H1 (cell line): ENCODE data around the gene JAKMIP1. TPM values are rescaled to one million over a fixed set of nuclear protein-coding genes. Genes with fewer than 3 reads are reported as not detected.

Source experiments
- CTCF ChIA-PET: fragments of 300-600 bp; sonication (Branson Sonifier 250); formaldehyde crosslinking; loops from one replicate; lab custom pipeline; 2021; ENCODE audit not compliant: partially characterized antibody; lab: Charles Lee
- POLR2A ChIA-PET: fragments of 300-600 bp; sonication (Branson Sonifier 250); formaldehyde crosslinking; loops from one replicate; lab custom pipeline; 2021; ENCODE audit warnings: inconsistent platforms; ENCODE audit not compliant: partially characterized antibody; lab: Charles Lee
- DNase-seq, 2 experiments: peaks; one replicate each; pipeline versions ENCODE4 v3.0.0 to v3.0.0-alpha.2; 2010 to 2022; ENCODE audit warnings: low spot score in 2 of 2, low read depth in 1 of 2, mixed read lengths in 1 of 2
- FAIRE-seq: peaks from 2 replicates; lab custom pipeline; 2011; peaks lifted over from hg19 to GRCh38; lab: Jason Lieb, UNC
- H2AFZ ChIP-seq: 2 replicates; pipeline ENCODE4 v1.8.1; 2012; ENCODE audit warnings: low read length, inconsistent platforms
- H2AK5ac ChIP-seq: 2 replicates; pipeline ENCODE4 v1.6.1; 2013; ENCODE audit warnings: low read depth, low read length
- H2BK120ac ChIP-seq: replicated peaks from 2 replicates; pipeline ENCODE3; 2013; ENCODE audit warnings: low read depth, low read length, inconsistent platforms
- H2BK12ac ChIP-seq: 2 replicates; pipeline ENCODE4 v1.6.1; 2013; ENCODE audit warnings: low read depth, low read length
- H2BK15ac ChIP-seq: 2 replicates; pipeline ENCODE4 v1.6.1; 2013; ENCODE audit warnings: low read length
- H2BK20ac ChIP-seq: 2 replicates; pipeline ENCODE4 v1.6.1; 2013; ENCODE audit warnings: low read length
- H2BK5ac ChIP-seq: 2 replicates; pipeline ENCODE4 v1.6.1; 2013; ENCODE audit warnings: low read depth, low read length
- H3K14ac ChIP-seq: 2 replicates; pipeline ENCODE4 v1.6.1; 2013; ENCODE audit warnings: inconsistent platforms; ENCODE audit not compliant: insufficient read length
- H3K18ac ChIP-seq: 2 replicates; pipeline ENCODE4 v1.6.1; 2013; ENCODE audit warnings: low read length; ENCODE audit errors: extremely low read depth
- H3K23ac ChIP-seq: 2 replicates; pipeline ENCODE4 v1.6.1; 2013; ENCODE audit warnings: inconsistent platforms; ENCODE audit not compliant: insufficient read length
- H3K23me2 ChIP-seq: 2 replicates; pipeline ENCODE4 v1.6.1; 2013; ENCODE audit warnings: low read depth, low read length
- H3K27ac ChIP-seq: 2 replicates; pipeline ENCODE4 v1.6.1; 2011; ENCODE audit warnings: low read depth, low read length, inconsistent platforms
- H3K27me3 ChIP-seq, 4 experiments: replicated peaks in 1 of 4; 1 replicate in 1 of 4; 2 replicates in 3 of 4; pipeline versions ENCODE4 v1.6.1 to v1.8.1; 2011 to 2013; ENCODE audit warnings: low read length in 3 of 4, mild to moderate bottlenecking in 3 of 4, inconsistent platforms in 2 of 4, mixed read lengths in 2 of 4, moderate library complexity in 1 of 4; ENCODE audit not compliant: control insufficient read depth in 3 of 4, insufficient read depth in 3 of 4; ENCODE audit errors: extremely low read depth in 1 of 4
- H3K36me3 ChIP-seq, 4 experiments: 2 replicates each; pipeline versions ENCODE4 v1.6.1 to v1.8.1; 2011 to 2013; ENCODE audit warnings: mild to moderate bottlenecking in 4 of 4, low read length in 3 of 4, moderate library complexity in 2 of 4, control low read depth in 1 of 4, inconsistent platforms in 1 of 4; ENCODE audit not compliant: insufficient read depth in 4 of 4, control insufficient read depth in 2 of 4
- H3K4ac ChIP-seq: replicated peaks from 2 replicates; pipeline ENCODE3; 2013; ENCODE audit warnings: low read length, low read depth, mixed read lengths, inconsistent platforms; ENCODE audit not compliant: insufficient read length
- H3K4me1 ChIP-seq, 4 experiments: replicated peaks in 1 of 4; 1 replicate in 1 of 4; 2 replicates in 3 of 4; pipeline versions ENCODE4 v1.6.1 to v1.8.1; 2011 to 2013; ENCODE audit warnings: low read length in 3 of 4, inconsistent platforms in 2 of 4, mixed read lengths in 1 of 4; ENCODE audit not compliant: insufficient read depth in 4 of 4, control insufficient read depth in 3 of 4
- H3K4me2 ChIP-seq, 2 experiments: 2 replicates each; pipeline versions ENCODE4 v1.6.1 to v1.8.1; 2011 to 2013; ENCODE audit warnings: low read depth in 2 of 2, low read length in 2 of 2, control low read depth in 1 of 2, inconsistent platforms in 1 of 2, mild to moderate bottlenecking in 1 of 2; ENCODE audit not compliant: insufficient read depth in 1 of 2
- H3K4me3 ChIP-seq, 4 experiments: fragments of 200-600, 300-600 bp in 1 of 4; sonication (generic), shearing (Covaris generic), sonication (Bioruptor Twin) in 1 of 4; 2 replicates each; pipeline versions ENCODE4 v1.5.1 to v1.8.1; 2011 to 2016; ENCODE audit warnings: low read length in 4 of 4, low read depth in 3 of 4, control low read depth in 2 of 4, inconsistent platforms in 2 of 4, mild to moderate bottlenecking in 2 of 4, mixed read lengths in 1 of 4, moderate library complexity in 1 of 4; ENCODE audit not compliant: insufficient read depth in 2 of 4; ENCODE audit errors: extremely low read depth in 1 of 4
- H3K56ac ChIP-seq: replicated peaks from 2 replicates; pipeline ENCODE3; 2013; ENCODE audit warnings: low read depth, mild to moderate bottlenecking, mixed read lengths, low read length, inconsistent platforms; ENCODE audit not compliant: insufficient read length
- H3K79me1 ChIP-seq: 2 replicates; pipeline ENCODE4 v1.6.1; 2013; ENCODE audit warnings: low read depth, low read length, control low read depth
- H3K79me2 ChIP-seq, 2 experiments: 2 replicates each; pipeline versions ENCODE4 v1.6.1 to v1.8.1; 2012 to 2013; ENCODE audit warnings: low read length in 2 of 2, mild to moderate bottlenecking in 2 of 2, inconsistent platforms in 1 of 2; ENCODE audit not compliant: insufficient read depth in 2 of 2, control insufficient read depth in 1 of 2
- H3K9ac ChIP-seq, 4 experiments: replicated peaks in 1 of 4; 1 replicate in 1 of 4; 2 replicates in 3 of 4; pipeline versions ENCODE4 v1.6.1 to v1.8.1; 2011 to 2013; ENCODE audit warnings: low read depth in 3 of 4, low read length in 3 of 4, control low read depth in 2 of 4, mild to moderate bottlenecking in 2 of 4, moderate library complexity in 2 of 4, inconsistent platforms in 1 of 4; ENCODE audit errors: extremely low read depth in 1 of 4
- H3K9me3 ChIP-seq, 2 experiments: 2 replicates each; pipeline versions ENCODE4 v1.6.1 to v1.8.1; 2012 to 2013; ENCODE audit warnings: mild to moderate bottlenecking in 2 of 2, moderate library complexity in 2 of 2, control low read depth in 1 of 2, inconsistent platforms in 1 of 2, low read depth in 1 of 2, low read length in 1 of 2, mixed read lengths in 1 of 2; ENCODE audit not compliant: insufficient read depth in 2 of 2
- H4K20me1 ChIP-seq, 2 experiments: replicated peaks in 1 of 2; 2 replicates each; pipeline versions ENCODE3 to v1.8.1; 2011 to 2013; ENCODE audit warnings: inconsistent platforms in 2 of 2, low read length in 2 of 2, mild to moderate bottlenecking in 1 of 2; ENCODE audit not compliant: insufficient read depth in 2 of 2, control insufficient read depth in 1 of 2
- H4K5ac ChIP-seq: 2 replicates; pipeline ENCODE4 v1.6.1; 2013; ENCODE audit warnings: low read length, low read depth, mixed read lengths, inconsistent platforms; ENCODE audit not compliant: insufficient read length
- H4K8ac ChIP-seq: 2 replicates; pipeline ENCODE4 v1.8.0; 2013; ENCODE audit warnings: mild to moderate bottlenecking, moderate library complexity, low read length, inconsistent platforms; ENCODE audit not compliant: insufficient read depth; ENCODE audit errors: extremely low read depth
- H4K91ac ChIP-seq: replicated peaks from 2 replicates; pipeline ENCODE3; 2013; ENCODE audit warnings: low read length, mixed read lengths, inconsistent platforms; ENCODE audit not compliant: insufficient read length
- CBX5 ChIP-seq: fragments of 300-800, 300-1000 bp; sonication (generic); IDR thresholded peaks from 2 replicates; pipeline ENCODE4 v1.7.1; 2016; ENCODE audit warnings: antibody characterized with exemption, low read length, low read depth
- CREB1 ChIP-seq: IDR thresholded peaks from 2 replicates; pipeline ENCODE4 v1.6.1; 2012; ENCODE audit warnings: inconsistent platforms
- EGR1 ChIP-seq: IDR thresholded peaks from 2 replicates; pipeline ENCODE4 v1.6.1; 2011; ENCODE audit warnings: low read depth, low read length, borderline replicate concordance
- EP300 ChIP-seq, 2 experiments: IDR thresholded peaks; 1 replicate in 1 of 2; 2 replicates in 1 of 2; pipeline ENCODE4 v1.6.1; 2011 to 2012; ENCODE audit warnings: low read depth in 2 of 2, low read length in 2 of 2, mild to moderate bottlenecking in 2 of 2, borderline replicate concordance in 1 of 2, inconsistent platforms in 1 of 2, moderate library complexity in 1 of 2
- FOSL1 ChIP-seq: IDR thresholded peaks from 2 replicates; pipeline ENCODE4 v1.6.1; 2011; ENCODE audit warnings: mild to moderate bottlenecking, low read depth, low read length, moderate library complexity; ENCODE audit not compliant: insufficient read depth
- GTF2F1 ChIP-seq: IDR thresholded peaks from 2 replicates; pipeline ENCODE4 v1.6.1; 2012; ENCODE audit warnings: low read depth, low read length, improper control_type of control experiment, borderline replicate concordance
- HDAC2 ChIP-seq, 2 experiments: fragments of 300-600 bp in 1 of 2; sonication (generic) in 1 of 2; IDR thresholded peaks; 2 replicates each; pipeline ENCODE4 v1.6.1; 2011 to 2012; ENCODE audit warnings: low read depth in 2 of 2, low read length in 2 of 2, mild to moderate bottlenecking in 2 of 2, moderate library complexity in 2 of 2, borderline replicate concordance in 1 of 2, inconsistent platforms in 1 of 2
- NANOG ChIP-seq: IDR thresholded peaks from 2 replicates; pipeline ENCODE4 v1.6.1; 2011; ENCODE audit warnings: low read length, low read depth, mild to moderate bottlenecking, inconsistent platforms; ENCODE audit not compliant: insufficient read depth, poor library complexity, severe bottlenecking
- POLR2A ChIP-seq, 2 experiments: IDR thresholded peaks; 1 replicate in 1 of 2; 2 replicates in 1 of 2; pipeline ENCODE4 v1.6.1; 2011; ENCODE audit warnings: low read depth in 2 of 2, low read length in 2 of 2, mild to moderate bottlenecking in 2 of 2; ENCODE audit errors: control extremely low read depth in 1 of 2
- RBBP5 ChIP-seq: IDR thresholded peaks from 2 replicates; pipeline ENCODE4 v1.7.1; 2012; ENCODE audit warnings: low read depth, mild to moderate bottlenecking, inconsistent platforms, low read length, moderate library complexity, borderline replicate concordance
- SP2 ChIP-seq: IDR thresholded peaks from 2 replicates; pipeline ENCODE4 v1.6.1; 2012; ENCODE audit warnings: mild to moderate bottlenecking, low read length, inconsistent platforms
- SUZ12 ChIP-seq: fragments of 200-600 bp; sonication (generic); IDR thresholded peaks from 2 replicates; pipeline ENCODE4 v1.6.1; 2012; ENCODE audit warnings: mild to moderate bottlenecking, inconsistent platforms, low read length, moderate library complexity, mixed read lengths
- TAF1 ChIP-seq: IDR thresholded peaks from 2 replicates; pipeline ENCODE4 v1.6.1; 2011; ENCODE audit warnings: mild to moderate bottlenecking, low read depth, low read length
- YY1 ChIP-seq: IDR thresholded peaks from 2 replicates; pipeline ENCODE4 v1.6.1; 2011; ENCODE audit warnings: low read depth, mild to moderate bottlenecking, low read length
- WGBS, 2 experiments: shearing (Covaris generic) in 1 of 2; methylation state at CpG; one replicate each; pipeline versions ENCODE4 v1.1.6 to v1.1.7; 2013 to 2015; ENCODE audit warnings: low lambda C conversion rate in 2 of 2, mixed read lengths in 2 of 2, inconsistent platforms in 1 of 2, low coverage in 1 of 2, missing lambda C conversion rate in 1 of 2; ENCODE audit not compliant: insufficient replicate concordance in 2 of 2, insufficient coverage in 1 of 2, insufficient read length in 1 of 2; ENCODE audit errors: extremely low coverage in 1 of 2, missing lambda C conversion rate in 1 of 2; 5-methylcytosine and 5-hydroxymethylcytosine counted together
- polyA plus RNA-seq, 7 experiments: library from polyadenylated mRNA; depleted of rRNA in 3 of 7; stranded (reverse) in 5 of 7; unstranded in 2 of 7; fragments of >200 nt in 5 of 7; fragments of 200-250 nt in 2 of 7; gene quantifications; 1 replicate in 5 of 7; 2 replicates in 1 of 7; 4 replicates in 1 of 7; pipeline versions ENCODE4 v1.2.1 to v1.2.3, GENCODE V29; 2011 to 2013; ENCODE audit warnings: missing spikeins in 2 of 7, mixed read lengths in 2 of 7
- total RNA-seq: library from RNA; stranded (reverse); fragmentation: NEBNext Ultra II Directional; extraction: Animal tissue kit (Norgen Biotek cat#: 25700); gene quantifications from 2 replicates; pipeline ENCODE4 v1.2.1, GENCODE V29; 2021

Gene JAKMIP1
- total and polyA plus RNA-seq, 2 of the 8 experiments (the other 6 are each of a cell fraction or from before 2014, with no cell fraction given): 2.5 to 4.4 TPM

- Histone ChIP-seq H3K4me3 (no peak overlapping the region), H2BK5ac (no peak overlapping the region), H3K79me2 (no peaks in the 10 kb centered on the region), H3K79me1 (no peaks in the 10 kb centered on the region), H4K91ac (no peak overlapping the region), H3K27me3 (no peaks in the 10 kb centered on the region; a peak in 1 of 7 replicates), H4K8ac (no peak overlapping the region), H2BK15ac (0 out of 2 replicates have a peak overlapping the region, but pooled peaks have one; percentile 12), H2AK5ac (no peak overlapping the region), H3K56ac (no peak overlapping the region), H3K23me2 (no peaks in the 10 kb centered on the region), H3K23ac (no peak overlapping the region), H3K18ac (no peak overlapping the region), H3K9ac (no peak overlapping the region), H3K4ac (no peak overlapping the region), H3K4me2 (no peak overlapping the region), H2BK12ac (no peak overlapping the region), H2BK20ac (no peak overlapping the region), H4K20me1 (peaks cover 2 to 4% of the 10 kb centered on the region in 2 experiments), H3K4me1 (no peaks in the 10 kb centered on the region; a peak in 1 of 7 replicates), H2AFZ (no peak overlapping the region), H3K9me3 (no peaks in the 10 kb centered on the region), H2BK120ac (no peak overlapping the region), H3K36me3 (no peaks in the 10 kb centered on the region), H4K5ac (no peak overlapping the region), H3K27ac (no peak overlapping the region), H3K14ac (no peak overlapping the region)
- 89% methylated on average over 8 of the region's 9 CpGs; no CpG with 5 or more reads in 1 of the 2 experiments for WGBS, 2 experiments
- DNase-seq (no peak), FAIRE-seq (no peak)
- CTCF ChIA-PET: interaction anchor here (0.7 to 2.0 kb wide), 11 partner anchors 10 to 487 kb away, joined by 3 to 6 read pairs (median 3); no protein-coding TSS in a partner anchor
- POLR2A ChIA-PET: interaction anchor here (0.9 kb wide), 1 partner anchor 34 kb away, joined by 3 read pairs; no protein-coding TSS in a partner anchor
- no peak for TF ChIP-seq CREB1
- TF ChIP-seq SP2: no peak
- no peak for TF ChIP-seq FOSL1
- no peak for TF ChIP-seq EP300 (IDR thresholded peaks at IDR 0.05; ENCODE audit: borderline replicate concordance in 1 of 2, low read depth in 2 of 2, low read length in 2 of 2)
- no peak for TF ChIP-seq SUZ12
- TF ChIP-seq EGR1: no peak
- TF ChIP-seq POLR2A (IDR thresholded peaks at IDR 0.05; ENCODE audit: control extremely low read depth in 1 of 2, low read depth in 2 of 2, low read length in 2 of 2): no peak
- TF ChIP-seq CBX5: no peak
- TF ChIP-seq NANOG: no peak
- no peak for TF ChIP-seq GTF2F1
- no peak for TF ChIP-seq RBBP5
- TF ChIP-seq YY1: no peak
- TF ChIP-seq HDAC2 (IDR thresholded peaks at IDR 0.05; ENCODE audit: borderline replicate concordance in 1 of 2, low read depth in 2 of 2, low read length in 2 of 2): no peak
- TF ChIP-seq TAF1: no peak
Observed at GRCh38 chr4:6044276-6044675, 156.1 kb downstream of the JAKMIP1 start.
